Measurements from ENCODE around the gene TMEM235. TPM values are rescaled to one million over a fixed set of nuclear protein-coding genes. Genes with fewer than 3 reads are reported as not detected.
"Not testable (repeated sequence)": the region's sequence is repeated elsewhere in the genome, so short reads cannot be mapped to it uniquely, and the experiment has no call there.

Gene TMEM235
- total RNA-seq, 2 donors from 2014 or later = not detected

GRCh38 chr17:78235022-78235421 is 3.6 kb downstream of the TMEM235 start:
- ATAC-seq; DNase-seq; intact Hi-C loops (cut with DNase I, micrococcal nuclease): not testable (repeated sequence)

- DNase-seq = no peak
- intact Hi-C loops (cut with DNase I, micrococcal nuclease) = no loop called here
- no peak for ATAC-seq
Observed at GRCh38 chr17:78235885-78236284, 4.5 kb downstream of the TMEM235 start.

GRCh38 chr17:78236362-78237127 is 5.1 kb downstream of the TMEM235 start:
- DNase-seq (no peak), ATAC-seq (no peak)
- intact Hi-C loops (cut with DNase I, micrococcal nuclease) = no loop called here

GRCh38 chr17:78237401-78238012 is 6.1 kb downstream of the TMEM235 start:
- no peak for DNase-seq

GRCh38 chr17:78238823-78239488 is 7.5 kb downstream of the TMEM235 start:
- ATAC-seq (no peak), DNase-seq (no peak)
- intact Hi-C loops (cut with DNase I, micrococcal nuclease) = no loop called here

More at GRCh38 chr17:78237401-78238012, 6.1 kb downstream of the TMEM235 start:
- ATAC-seq = no peak
- intact Hi-C loops (cut with DNase I, micrococcal nuclease) = no loop called here

DNA sequence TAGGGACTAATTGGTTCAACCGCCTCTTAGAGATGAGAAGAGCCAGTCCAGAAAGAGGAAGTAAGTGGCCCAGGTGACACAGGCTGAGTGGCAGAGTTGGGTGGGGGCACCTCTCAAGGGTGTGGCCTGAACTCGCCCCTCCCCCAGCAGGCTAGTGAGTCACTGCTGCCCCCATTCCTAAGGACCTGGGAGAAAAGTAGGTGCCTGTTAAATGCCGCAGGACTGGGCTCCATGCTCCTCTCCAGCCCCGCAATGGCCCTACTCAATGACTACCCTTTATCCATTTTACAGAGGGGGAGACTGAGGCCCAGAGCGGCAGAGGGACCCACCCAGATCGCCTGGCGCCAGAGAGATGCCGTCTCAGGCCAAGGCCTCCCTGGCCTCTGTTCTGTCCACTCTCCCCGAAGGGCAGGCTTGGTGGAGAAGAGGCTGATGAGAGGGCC is 8.1 kb downstream of the TMEM235 start:
- DNase-seq (no peak), ATAC-seq (peak; percentile 62)
- intact Hi-C loops (cut with DNase I, micrococcal nuclease) = no loop called here

GRCh38 chr17:78240012-78240655 is 8.7 kb downstream of the TMEM235 start:
- DNase-seq = no peak
- intact Hi-C loops (cut with DNase I, micrococcal nuclease) = loop anchor here in 1 of 2 donors (10.0 kb wide), 1 partner anchor 125 kb away; no protein-coding TSS in a partner anchor
- ATAC-seq = no peak

DNA sequence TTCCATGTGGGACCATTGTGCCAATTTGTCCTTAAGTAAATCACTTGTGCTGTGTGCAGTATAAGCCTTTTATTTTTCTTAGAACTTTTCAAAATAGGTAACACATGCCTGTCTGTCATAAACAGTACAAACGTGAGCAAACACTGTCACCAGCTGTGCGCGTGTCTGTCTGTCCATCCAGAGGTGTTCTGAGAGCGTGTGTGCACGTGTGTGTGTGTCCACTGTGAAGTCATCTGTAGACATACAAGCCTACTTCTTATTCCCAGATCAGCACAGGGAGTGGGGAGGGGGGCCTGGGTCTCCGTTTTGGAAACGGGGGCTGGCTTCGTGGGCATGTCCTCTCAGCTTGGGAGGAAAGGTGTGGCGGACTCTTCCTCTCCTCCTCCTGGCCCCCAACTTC is 9.4 kb downstream of the TMEM235 start:
- DNase-seq (no peak), ATAC-seq (no peak)
- intact Hi-C loops (cut with DNase I, micrococcal nuclease) = loop anchor here in 1 of 2 donors (10.0 kb wide), 1 partner anchor 126 kb away; no protein-coding TSS in a partner anchor

DNA sequence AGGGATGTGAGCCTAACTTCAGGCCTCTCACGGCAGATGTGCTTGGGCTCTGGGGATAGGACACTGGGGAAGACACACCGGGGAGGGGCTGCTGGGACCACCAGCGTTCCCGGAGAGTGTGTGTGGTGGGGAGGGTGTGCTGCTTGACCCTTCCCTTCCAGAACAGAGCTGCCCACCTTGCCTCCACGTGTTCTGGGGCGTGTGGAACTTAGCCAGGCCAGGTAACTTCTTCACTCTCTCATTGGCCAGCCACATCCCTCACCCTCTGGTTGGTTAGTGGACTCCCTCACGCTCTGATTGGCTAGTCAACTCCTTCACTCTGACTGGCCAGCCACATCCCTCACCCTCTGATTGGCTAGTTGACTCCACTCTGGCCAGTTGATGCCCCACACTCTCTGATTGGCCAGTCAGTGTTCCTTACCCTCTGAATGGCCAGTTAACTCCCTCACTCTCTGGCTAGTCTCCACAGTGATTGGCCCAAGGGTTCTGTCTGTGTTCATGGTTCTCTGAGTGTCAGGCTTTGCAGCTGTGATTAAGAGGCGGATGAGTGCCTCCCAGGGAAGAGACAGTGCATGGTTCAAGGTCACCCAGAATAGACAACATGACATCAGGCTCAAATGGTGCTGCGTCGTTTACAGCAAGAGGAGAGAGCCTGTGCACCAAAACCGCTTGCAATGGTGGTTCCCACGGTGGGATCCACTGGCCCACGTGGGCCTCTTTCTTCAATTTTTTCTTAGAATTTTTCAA is 10.0 kb downstream of the TMEM235 start:
- DNase-seq = no peak
- peak; percentile 27 for ATAC-seq

GRCh38 chr17:78242024-78242742 is 10.8 kb downstream of the TMEM235 start:
- intact Hi-C loops (cut with DNase I, micrococcal nuclease) = loop anchor here in 1 of 2 donors (10.0 kb wide), 1 partner anchor 127 kb away; no protein-coding TSS in a partner anchor
- DNase-seq (no peak), ATAC-seq (no peak)

More for the DNA sequence above, 10.0 kb downstream of the TMEM235 start:
- intact Hi-C loops (cut with DNase I, micrococcal nuclease) = loop anchor here in 1 of 2 donors (10.0 kb wide), 1 partner anchor 127 kb away; no protein-coding TSS in a partner anchor

DNA sequence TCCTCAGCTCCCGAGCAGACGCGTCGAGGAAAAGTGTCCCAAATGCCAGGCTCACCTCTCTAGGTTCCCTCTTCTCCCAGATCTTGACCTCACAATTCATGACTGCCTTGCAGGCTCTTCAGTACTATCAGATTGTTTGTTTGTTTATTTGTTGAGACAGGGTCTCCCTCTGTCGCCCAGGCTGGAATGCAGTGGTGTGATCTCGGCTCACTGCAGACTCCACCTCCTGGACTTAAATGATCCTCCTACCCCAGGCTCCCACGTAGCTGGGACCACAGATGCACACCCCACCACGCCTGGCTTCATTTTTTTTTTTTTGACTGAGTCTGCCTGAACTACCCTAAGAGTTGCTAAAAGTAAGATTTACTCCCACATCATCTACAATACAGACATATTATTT is 15.9 kb downstream of the TMEM235 start:
- ATAC-seq = no peak
- no peak for DNase-seq
- intact Hi-C loops (cut with DNase I, micrococcal nuclease) = loop anchor here in 1 of 2 donors (10.0 kb wide), 1 partner anchor 133 kb away; no protein-coding TSS in a partner anchor

DNA sequence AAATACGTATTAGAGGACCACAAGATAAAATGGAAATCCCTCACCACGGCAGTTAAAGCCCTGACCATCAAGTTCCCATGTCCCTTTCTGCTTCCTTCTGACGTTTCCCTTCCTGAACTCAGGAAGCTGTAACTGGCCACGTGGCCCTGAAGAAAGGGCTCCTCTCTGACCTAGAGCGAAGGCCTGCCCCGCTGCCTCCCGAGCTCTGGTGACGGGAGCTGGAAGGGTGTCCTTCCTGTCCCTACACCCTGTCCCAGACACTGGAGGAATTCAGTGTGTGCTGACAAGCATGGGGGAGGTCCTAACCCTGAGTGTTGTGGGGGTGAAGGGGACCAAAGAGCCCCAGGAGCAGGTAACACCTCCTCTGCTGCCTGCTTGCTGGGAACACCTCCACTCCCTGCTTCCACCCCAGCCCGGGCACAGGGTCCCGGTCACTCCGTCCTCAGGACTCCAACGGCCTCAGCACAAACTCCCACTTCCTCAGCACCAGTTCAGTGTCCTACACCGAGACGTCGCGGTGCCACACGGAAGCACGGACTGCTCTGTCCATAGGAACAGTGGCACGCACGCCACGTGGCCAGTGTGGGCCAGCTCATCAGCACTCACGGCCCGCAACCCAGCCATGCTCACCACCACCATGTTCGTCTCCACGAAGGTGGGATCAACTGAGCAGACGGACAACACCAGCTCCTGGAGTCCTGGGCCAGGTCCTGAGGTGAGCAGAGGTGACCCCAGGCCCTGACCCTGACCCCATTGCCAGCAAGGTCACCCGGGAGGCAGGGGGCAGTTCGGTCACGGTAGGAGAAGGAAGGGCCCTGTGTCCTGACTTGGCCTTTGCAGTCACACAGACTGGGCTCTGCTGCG is 16.9 kb downstream of the TMEM235 start:
- DNase-seq (no peak), ATAC-seq (no peak)
- intact Hi-C loops (cut with DNase I, micrococcal nuclease) = loop anchor here in 1 of 2 donors (10.0 kb wide), 1 partner anchor 133 kb away; no protein-coding TSS in a partner anchor

DNA sequence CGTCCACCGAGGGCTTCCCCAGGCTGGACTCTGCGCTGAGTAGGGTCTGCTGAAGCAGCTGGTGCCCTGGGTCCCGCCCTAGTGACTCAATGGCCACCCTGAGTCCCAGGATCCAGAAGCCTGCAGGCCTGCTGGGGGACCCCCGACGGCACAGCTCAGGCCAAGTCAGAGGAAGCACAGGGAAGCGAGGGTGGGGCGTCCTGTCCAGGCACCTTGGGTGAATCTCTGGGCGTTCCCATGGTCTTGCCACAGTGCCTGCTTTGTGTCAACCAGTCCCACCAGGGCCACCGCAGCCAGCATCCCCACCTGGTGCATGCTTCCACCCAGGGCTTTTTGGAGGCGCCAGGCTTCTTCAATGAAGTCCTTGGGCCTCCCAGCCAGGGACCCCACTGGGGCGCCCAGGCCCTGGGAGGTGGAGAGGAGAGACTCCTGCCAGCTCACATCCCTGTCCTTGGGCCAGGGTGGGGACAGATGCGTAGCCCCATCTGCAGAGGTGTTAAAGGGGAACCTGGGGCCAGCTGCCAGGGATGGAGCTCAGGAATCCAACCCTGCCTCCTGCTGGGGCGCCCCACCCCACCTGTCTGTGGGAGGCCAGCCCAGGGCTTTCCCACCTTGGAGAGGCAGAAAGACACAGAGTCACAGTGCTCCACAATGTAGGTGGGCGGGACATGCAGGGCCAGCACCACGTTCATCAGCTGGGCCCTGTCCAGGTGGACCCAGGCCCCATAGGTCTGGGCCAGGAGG is 17.8 kb downstream of the TMEM235 start:
- ATAC-seq (no peak), DNase-seq (no peak)
- intact Hi-C loops (cut with DNase I, micrococcal nuclease) = loop anchor here in 1 of 2 donors (10.0 kb wide), 1 partner anchor 134 kb away; no protein-coding TSS in a partner anchor

GRCh38 chr17:78249818-78250806 is 18.7 kb downstream of the TMEM235 start:
- DNase-seq (no peak), ATAC-seq (no peak)
- intact Hi-C loops (cut with DNase I, micrococcal nuclease) = loop anchor here in 1 of 2 donors (10.0 kb wide), 1 partner anchor 135 kb away; no protein-coding TSS in a partner anchor
